WERI-Rb-1 (cell line): ENCODE measurements around the gene DSC3.

ENCODE experiments used
- DNase-seq: peaks from one replicate; pipeline ENCODE4 v3.0.0-alpha.2; 2020
- H3K27ac ChIP-seq: fragments of 250-450 bp; sonication (Bioruptor Pico); 2 replicates; pipeline ENCODE4 v1.5.1; 2020; ENCODE audit warnings: mild to moderate bottlenecking, moderate library complexity
- H3K27me3 ChIP-seq: fragments of 250-450 bp; sonication (Bioruptor Pico); 2 replicates; pipeline ENCODE4 v1.5.1; 2021; ENCODE audit warnings: mild to moderate bottlenecking, low read depth, moderate library complexity; ENCODE audit not compliant: insufficient read depth, severe bottlenecking
- H3K36me3 ChIP-seq: fragments of 250-450 bp; sonication (Bioruptor Pico); 2 replicates; pipeline ENCODE4 v1.5.1; 2020; ENCODE audit warnings: mild to moderate bottlenecking, moderate library complexity
- H3K4me3 ChIP-seq: 2 replicates; pipeline ENCODE4 v1.5.1; 2011; ENCODE audit warnings: low read depth, mild to moderate bottlenecking, control low read depth, low read length
- H3K9me3 ChIP-seq: fragments of 250-450 bp; sonication (Bioruptor Pico); 2 replicates; pipeline ENCODE4 v1.5.1; 2021; ENCODE audit warnings: mild to moderate bottlenecking, moderate library complexity; ENCODE audit not compliant: severe bottlenecking
- CTCF ChIP-seq: IDR thresholded peaks from 2 replicates; pipeline ENCODE4 v1.5.1; 2011; ENCODE audit warnings: low read depth, mild to moderate bottlenecking, control low read depth, inconsistent platforms, low read length

The DSC3 gene

GRCh38 chr18:31042406-31043181, at the start of gene DSC3:
Gene DSC3, minus strand, starts transcription at chr18:31042742. Its CDS starts 82 bp downstream, at chr18:31042660.
- H3K27me3 ChIP-seq = no peaks in the 10 kb centered on the region
- peak; percentile 67 for DNase-seq
- peak within 1 kb of the TSS; percentile 57 for H3K4me3 ChIP-seq
- H3K9me3 ChIP-seq = no peaks in the 10 kb centered on the region
- H3K27ac ChIP-seq = no peak within 1 kb of the TSS
- H3K36me3 ChIP-seq = no peaks in the 10 kb centered on the region
- no peak for TF ChIP-seq CTCF

- peaks cover 28% of the 10 kb centered on the region for H3K36me3 ChIP-seq
Measured at GRCh38 chr18:31091350-31091749, 48.8 kb upstream of the DSC3 start.

GRCh38 chr18:31088532-31088931, 46.0 kb upstream of the DSC3 start:
- no peak for TF ChIP-seq CTCF
- peaks cover 30% of the 10 kb centered on the region for H3K36me3 ChIP-seq

More at GRCh38 chr18:31091350-31091749, 48.8 kb upstream of the DSC3 start:
- no peak for TF ChIP-seq CTCF
- H3K9me3 ChIP-seq = no peaks in the 10 kb centered on the region
- no peak for DNase-seq
- H3K27ac ChIP-seq = no peak overlapping the region
- H3K4me3 ChIP-seq = no peak overlapping the region
- no peaks in the 10 kb centered on the region for H3K27me3 ChIP-seq

GRCh38 chr18:31079973-31080372, 37.4 kb upstream of the DSC3 start:
- Histone ChIP-seq H3K4me3 (no peak overlapping the region), H3K36me3 (peaks cover 18% of the 10 kb centered on the region), H3K27me3 (no peaks in the 10 kb centered on the region), H3K27ac (no peak overlapping the region), H3K9me3 (no peaks in the 10 kb centered on the region)
- no peak for TF ChIP-seq CTCF
- DNase-seq = no peak

More at GRCh38 chr18:31088532-31088931, 46.0 kb upstream of the DSC3 start:
- no peak overlapping the region for H3K4me3 ChIP-seq
- H3K27me3 ChIP-seq = no peaks in the 10 kb centered on the region
- H3K27ac ChIP-seq = no peak overlapping the region
- no peak for DNase-seq
- H3K9me3 ChIP-seq = no peaks in the 10 kb centered on the region

GRCh38 chr18:31077878-31078277, 35.3 kb upstream of the DSC3 start:
- H3K27me3 ChIP-seq = no peaks in the 10 kb centered on the region
- TF ChIP-seq CTCF = no peak
- H3K9me3 ChIP-seq = no peaks in the 10 kb centered on the region
- H3K36me3 ChIP-seq = peaks cover 23% of the 10 kb centered on the region
- H3K27ac ChIP-seq = no peak overlapping the region
- no peak for DNase-seq
- no peak overlapping the region for H3K4me3 ChIP-seq
